Choroid plexus epithelial cell (primary cell): ENCODE measurements around the gene ADTRP.

Source experiments
- DNase-seq: peaks from one replicate; pipeline ENCODE4 v3.0.0-alpha.2; 2010; ENCODE audit warnings: low read depth
- H3K4me3 ChIP-seq: 2 replicates; pipeline ENCODE4 v1.5.1; 2011; ENCODE audit warnings: low read depth, mild to moderate bottlenecking, control low read depth, low read length, moderate library complexity
- TF ChIP-seq, protein P1 (sequence below): conservative IDR thresholded peaks from 2 replicates; pipeline ENCODE4 v1.5.1; 2011; ENCODE audit warnings: low read depth, mild to moderate bottlenecking, control low read depth, inconsistent platforms, low read length, moderate library complexity

Gene ADTRP

GRCh38 chr6:11727346-11727997, 51.1 kb downstream of the ADTRP start:
- TF ChIP-seq, protein P1, sequence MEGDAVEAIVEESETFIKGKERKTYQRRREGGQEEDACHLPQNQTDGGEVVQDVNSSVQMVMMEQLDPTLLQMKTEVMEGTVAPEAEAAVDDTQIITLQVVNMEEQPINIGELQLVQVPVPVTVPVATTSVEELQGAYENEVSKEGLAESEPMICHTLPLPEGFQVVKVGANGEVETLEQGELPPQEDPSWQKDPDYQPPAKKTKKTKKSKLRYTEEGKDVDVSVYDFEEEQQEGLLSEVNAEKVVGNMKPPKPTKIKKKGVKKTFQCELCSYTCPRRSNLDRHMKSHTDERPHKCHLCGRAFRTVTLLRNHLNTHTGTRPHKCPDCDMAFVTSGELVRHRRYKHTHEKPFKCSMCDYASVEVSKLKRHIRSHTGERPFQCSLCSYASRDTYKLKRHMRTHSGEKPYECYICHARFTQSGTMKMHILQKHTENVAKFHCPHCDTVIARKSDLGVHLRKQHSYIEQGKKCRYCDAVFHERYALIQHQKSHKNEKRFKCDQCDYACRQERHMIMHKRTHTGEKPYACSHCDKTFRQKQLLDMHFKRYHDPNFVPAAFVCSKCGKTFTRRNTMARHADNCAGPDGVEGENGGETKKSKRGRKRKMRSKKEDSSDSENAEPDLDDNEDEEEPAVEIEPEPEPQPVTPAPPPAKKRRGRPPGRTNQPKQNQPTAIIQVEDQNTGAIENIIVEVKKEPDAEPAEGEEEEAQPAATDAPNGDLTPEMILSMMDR, result no peak
- no peak overlapping the region for H3K4me3 ChIP-seq
- DNase-seq, result no peak

GRCh38 chr6:11724286-11724685, 54.3 kb downstream of the ADTRP start:
- TF ChIP-seq, protein P1, result no peak
- H3K4me3 ChIP-seq, result no peak overlapping the region
- no peak for DNase-seq

- no peak for DNase-seq
- H3K4me3 ChIP-seq, result no peak overlapping the region
- TF ChIP-seq, protein P1, result no peak
Observed at GRCh38 chr6:11722805-11723631, 55.6 kb downstream of the ADTRP start.

DNA sequence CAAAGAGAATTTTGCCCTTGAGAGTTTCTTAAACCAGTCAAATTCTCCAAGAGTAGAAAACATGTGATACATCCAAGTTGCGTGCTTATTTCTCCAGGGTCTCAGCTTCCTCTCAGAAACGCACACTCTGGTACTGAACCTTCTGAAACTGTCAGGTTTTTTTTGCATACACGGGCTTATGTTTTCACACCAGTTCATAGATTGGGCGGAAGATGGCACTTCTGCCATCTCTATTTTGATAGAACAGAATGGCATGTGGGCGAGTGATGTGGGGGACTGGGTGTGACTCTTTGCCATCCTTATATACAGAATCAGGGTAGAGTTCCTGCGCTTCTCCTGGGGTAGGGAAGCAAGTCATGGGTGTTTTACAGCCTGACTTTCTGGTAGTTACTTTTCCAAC, 56.4 kb downstream of the ADTRP start:
- DNase-seq, result no peak
- TF ChIP-seq, protein P1, result no peak
- no peak overlapping the region for H3K4me3 ChIP-seq

- H3K4me3 ChIP-seq, result no peak overlapping the region
- no peak for DNase-seq
- TF ChIP-seq, protein P1, result no peak
Observed at GRCh38 chr6:11718463-11718862, 60.1 kb downstream of the ADTRP start.

DNA sequence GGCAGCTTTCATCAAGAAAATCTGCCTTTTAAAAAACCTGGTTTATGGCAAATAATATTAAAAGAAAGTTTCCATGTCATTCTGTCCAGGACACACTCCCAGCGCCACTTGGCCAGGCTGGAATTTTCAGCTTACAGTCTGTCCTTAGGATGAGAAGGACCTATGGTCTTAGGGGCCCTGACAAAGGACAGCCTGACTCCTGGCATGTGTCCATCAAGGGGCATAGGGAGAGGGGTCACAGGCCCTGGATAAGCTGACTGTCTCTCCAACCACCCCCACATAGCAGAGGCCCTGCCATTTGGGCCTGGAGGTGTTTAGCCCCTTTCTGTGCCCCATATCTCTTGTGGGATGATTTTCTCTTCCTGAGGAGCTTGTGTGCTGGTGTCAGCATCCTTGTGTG, 60.6 kb downstream of the ADTRP start:
- no peak overlapping the region for H3K4me3 ChIP-seq
- DNase-seq, result no peak
- TF ChIP-seq, protein P1, result no peak
